Stromal cell of bone marrow (primary cell): ENCODE data around the gene BTBD19.
A peak's percentile ranks its signal among the peaks of the same experiment; 100 is the strongest.

Experiments used
- DNase-seq: peaks from one replicate; pipeline ENCODE4 v3.0.0-alpha.2; 2012; ENCODE audit warnings: low read depth

The BTBD19 gene

GRCh38 chr1:44855742-44856141 is 47.4 kb downstream of the BTBD19 start:
- no peak for DNase-seq

- DNase-seq, result no peak
Observed at GRCh38 chr1:44857446-44857845, 49.1 kb downstream of the BTBD19 start.

DNA sequence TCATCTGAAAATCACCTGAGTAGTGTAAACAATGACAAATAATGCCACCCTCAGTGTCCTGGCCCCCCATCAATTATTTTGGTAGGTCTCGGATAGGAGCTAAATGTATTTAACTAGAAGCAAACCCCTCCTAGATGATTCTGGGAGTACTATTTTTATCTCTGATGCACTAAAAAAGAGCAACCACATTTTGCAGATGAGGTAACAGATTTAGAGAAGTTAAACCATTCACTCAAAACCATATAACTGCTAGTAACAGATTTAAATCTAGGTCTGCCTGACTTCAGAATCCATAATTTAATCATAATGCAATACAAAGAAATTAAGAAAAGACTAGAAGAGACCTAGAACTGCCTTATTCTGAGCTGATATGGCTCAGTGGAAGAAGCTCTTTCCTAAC is 52.0 kb downstream of the BTBD19 start:
- no peak for DNase-seq

- DNase-seq, result no peak
Observed at GRCh38 chr1:44860891-44861425, 52.6 kb downstream of the BTBD19 start.

- DNase-seq, result peak; percentile 76
Observed at GRCh38 chr1:44862829-44863401, 54.6 kb downstream of the BTBD19 start.
